ENCODE measurements around the gene KIAA1671.

- TF ChIP-seq, protein P1, sequence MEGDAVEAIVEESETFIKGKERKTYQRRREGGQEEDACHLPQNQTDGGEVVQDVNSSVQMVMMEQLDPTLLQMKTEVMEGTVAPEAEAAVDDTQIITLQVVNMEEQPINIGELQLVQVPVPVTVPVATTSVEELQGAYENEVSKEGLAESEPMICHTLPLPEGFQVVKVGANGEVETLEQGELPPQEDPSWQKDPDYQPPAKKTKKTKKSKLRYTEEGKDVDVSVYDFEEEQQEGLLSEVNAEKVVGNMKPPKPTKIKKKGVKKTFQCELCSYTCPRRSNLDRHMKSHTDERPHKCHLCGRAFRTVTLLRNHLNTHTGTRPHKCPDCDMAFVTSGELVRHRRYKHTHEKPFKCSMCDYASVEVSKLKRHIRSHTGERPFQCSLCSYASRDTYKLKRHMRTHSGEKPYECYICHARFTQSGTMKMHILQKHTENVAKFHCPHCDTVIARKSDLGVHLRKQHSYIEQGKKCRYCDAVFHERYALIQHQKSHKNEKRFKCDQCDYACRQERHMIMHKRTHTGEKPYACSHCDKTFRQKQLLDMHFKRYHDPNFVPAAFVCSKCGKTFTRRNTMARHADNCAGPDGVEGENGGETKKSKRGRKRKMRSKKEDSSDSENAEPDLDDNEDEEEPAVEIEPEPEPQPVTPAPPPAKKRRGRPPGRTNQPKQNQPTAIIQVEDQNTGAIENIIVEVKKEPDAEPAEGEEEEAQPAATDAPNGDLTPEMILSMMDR (IDR thresholded peaks at IDR 0.05) = no peak
- TF ChIP-seq EP300 (IDR thresholded peaks at IDR 0.05) = no peak
These were observed 114.4 kb downstream of the KIAA1671 start for GRCh38 chr22:25066861-25067435.
